ENCODE data around the gene SIX6. TPM values are rescaled to one million over a fixed set of nuclear protein-coding genes. Genes with fewer than 3 reads are reported as not detected.

The SIX6 gene
- not detected in 2 replicates for total RNA-seq

DNA sequence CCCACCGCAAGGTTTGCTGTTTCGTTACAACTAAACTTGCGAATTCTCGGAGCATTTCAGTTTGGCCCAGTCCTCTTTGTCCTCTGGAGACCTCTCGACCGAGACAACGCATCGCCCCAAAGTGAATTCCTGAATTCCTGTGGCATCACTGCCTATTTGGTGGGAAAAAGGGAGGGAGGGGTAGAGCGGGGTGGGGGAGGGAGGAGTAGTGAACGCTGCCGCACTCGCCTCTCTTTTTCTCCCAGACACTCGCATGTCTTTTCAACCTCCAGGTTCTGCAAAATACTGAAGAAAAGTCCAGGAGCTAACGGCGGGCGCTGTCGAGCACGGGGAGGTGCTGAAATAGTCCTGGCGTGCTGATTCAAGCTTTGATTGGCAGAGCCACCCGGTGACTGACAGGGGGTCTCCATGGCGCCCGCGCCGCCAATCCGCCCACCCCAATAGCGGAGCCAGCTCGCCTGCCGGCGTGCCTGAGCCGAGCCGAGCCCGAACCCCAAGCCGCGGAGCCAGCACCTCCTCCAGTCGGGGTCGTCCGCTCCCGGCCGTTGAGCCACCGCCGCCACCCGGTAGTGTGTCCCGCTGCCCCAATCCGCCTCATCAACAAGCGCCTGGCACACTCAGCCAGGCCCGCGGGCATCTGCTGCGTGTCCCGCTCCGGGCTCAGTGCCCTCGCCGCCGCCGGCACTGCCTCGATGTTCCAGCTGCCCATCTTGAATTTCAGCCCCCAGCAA is at the start of gene SIX6:
TSS of gene SIX6 (plus strand) at position 440 of the 731 bp plus-strand sequence. CDS start at position 693, 253 bp downstream.

DNA sequence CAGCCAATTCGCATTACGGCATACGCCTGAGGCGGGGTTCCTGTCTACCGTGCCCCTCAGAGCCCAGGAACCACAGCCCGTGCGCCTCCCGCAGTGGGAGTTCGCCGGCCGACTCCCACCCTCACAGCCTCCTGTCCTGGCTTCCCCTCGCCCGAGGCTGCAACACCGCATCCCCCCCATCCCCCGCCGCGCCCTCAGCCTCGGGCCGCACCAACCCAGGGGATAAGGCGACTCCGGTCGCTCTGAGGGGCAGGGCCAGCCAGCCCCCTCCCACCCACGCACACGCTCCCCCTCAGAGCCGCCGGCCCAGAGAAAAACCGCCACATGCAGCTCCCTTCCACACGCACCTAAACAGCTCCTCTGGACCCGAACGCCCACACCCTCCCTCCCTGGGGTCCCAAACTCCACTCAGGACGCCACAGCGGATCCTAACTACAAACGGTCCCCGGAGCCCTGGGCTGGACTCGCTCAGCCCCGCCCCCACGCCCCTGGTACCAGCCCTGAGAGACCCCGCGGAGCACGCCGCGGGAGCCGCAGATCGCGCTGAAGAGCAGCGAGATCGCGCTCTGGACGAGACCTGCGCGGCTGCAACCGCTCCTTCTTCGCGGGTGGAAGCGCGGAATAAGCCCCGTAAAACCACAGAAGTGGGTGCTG is 23.2 kb upstream of the SIX6 start, which contains the start of gene C14orf39:
TSS of gene C14orf39 (minus strand) at position 466 of the 654 bp plus-strand sequence. CDS start 985 bp downstream, outside the sequence.

Other genes with a start within 250 kb of the SIX6 start
- not detected in 2 replicates for gene C14orf39, start 23.1 kb upstream of the SIX6 start, total RNA-seq
- gene SIX1, start 140.3 kb downstream of the SIX6 start, total RNA-seq: 1.8 and 2.8 TPM in 2 replicates
- 7.7 and 7.8 TPM in 2 replicates for gene SIX4, start 215.2 kb downstream of the SIX6 start, total RNA-seq
- 34.9 and 36.4 TPM in 2 replicates for gene MNAT1, start 225.6 kb downstream of the SIX6 start, total RNA-seq